ENCODE results near the gene SURF2.
"Not testable (repeated sequence)": the region's sequence is repeated elsewhere in the genome, so short reads cannot be mapped to it uniquely, and the experiment has no call there.

SURF2 gene

DNA sequence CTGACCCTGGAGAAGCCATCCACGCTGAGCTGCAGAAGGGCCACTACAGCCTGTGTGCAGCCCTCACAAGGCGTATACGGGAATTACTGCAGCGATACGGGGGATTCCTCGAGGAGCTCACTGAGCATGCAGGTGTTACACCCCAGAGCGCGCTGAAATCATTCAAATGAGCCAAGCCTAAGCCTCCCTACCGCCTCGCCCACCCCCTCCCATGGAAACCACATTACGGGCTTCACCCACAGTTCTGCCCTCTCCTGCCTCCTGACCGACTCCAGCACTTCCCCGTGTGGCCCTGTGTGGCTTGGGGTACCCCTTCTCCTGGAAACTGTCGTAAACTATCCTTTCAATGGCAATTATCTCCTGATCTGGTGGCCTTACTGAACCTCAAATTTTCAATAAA, 33.6 kb upstream of the SURF2 start:
- TF ChIP-seq, protein P1, sequence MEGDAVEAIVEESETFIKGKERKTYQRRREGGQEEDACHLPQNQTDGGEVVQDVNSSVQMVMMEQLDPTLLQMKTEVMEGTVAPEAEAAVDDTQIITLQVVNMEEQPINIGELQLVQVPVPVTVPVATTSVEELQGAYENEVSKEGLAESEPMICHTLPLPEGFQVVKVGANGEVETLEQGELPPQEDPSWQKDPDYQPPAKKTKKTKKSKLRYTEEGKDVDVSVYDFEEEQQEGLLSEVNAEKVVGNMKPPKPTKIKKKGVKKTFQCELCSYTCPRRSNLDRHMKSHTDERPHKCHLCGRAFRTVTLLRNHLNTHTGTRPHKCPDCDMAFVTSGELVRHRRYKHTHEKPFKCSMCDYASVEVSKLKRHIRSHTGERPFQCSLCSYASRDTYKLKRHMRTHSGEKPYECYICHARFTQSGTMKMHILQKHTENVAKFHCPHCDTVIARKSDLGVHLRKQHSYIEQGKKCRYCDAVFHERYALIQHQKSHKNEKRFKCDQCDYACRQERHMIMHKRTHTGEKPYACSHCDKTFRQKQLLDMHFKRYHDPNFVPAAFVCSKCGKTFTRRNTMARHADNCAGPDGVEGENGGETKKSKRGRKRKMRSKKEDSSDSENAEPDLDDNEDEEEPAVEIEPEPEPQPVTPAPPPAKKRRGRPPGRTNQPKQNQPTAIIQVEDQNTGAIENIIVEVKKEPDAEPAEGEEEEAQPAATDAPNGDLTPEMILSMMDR (IDR thresholded peaks at IDR 0.05; ENCODE audit: low read depth, low read length) = no peak
- no peak for DNase-seq (ENCODE audit: low read depth in 2 of 2)
- H3K4me3 ChIP-seq (replicated peaks in 1 of 2; ENCODE audit: low read depth in 2 of 2, low read length in 2 of 2) = no peak overlapping the region

DNA sequence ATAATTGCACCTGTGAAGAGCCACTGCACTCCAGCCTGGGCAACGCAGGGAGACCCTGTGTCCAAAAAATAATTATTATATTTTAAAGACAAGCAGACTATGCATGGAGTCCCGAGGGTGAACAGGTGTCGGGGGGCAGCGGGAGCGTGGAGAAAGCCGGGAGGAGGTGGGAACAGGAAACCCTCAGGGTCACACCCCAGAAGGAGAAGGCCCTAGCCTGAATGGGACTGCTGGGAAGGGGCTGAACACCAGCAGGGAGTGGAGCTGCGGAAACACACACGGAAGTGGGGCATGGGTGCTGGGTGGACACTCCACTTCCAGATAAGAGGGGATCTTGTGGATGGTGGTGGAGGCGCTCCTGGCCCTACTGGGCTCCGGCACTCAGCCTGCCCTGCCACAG, 33.1 kb upstream of the SURF2 start:
- H3K4me3 ChIP-seq (replicated peaks in 1 of 2; ENCODE audit: low read depth in 2 of 2, low read length in 2 of 2) = no peak overlapping the region
- DNase-seq (ENCODE audit: low read depth in 2 of 2) = no peak
- TF ChIP-seq, protein P1 (IDR thresholded peaks at IDR 0.05; ENCODE audit: low read depth, low read length) = no peak

DNA sequence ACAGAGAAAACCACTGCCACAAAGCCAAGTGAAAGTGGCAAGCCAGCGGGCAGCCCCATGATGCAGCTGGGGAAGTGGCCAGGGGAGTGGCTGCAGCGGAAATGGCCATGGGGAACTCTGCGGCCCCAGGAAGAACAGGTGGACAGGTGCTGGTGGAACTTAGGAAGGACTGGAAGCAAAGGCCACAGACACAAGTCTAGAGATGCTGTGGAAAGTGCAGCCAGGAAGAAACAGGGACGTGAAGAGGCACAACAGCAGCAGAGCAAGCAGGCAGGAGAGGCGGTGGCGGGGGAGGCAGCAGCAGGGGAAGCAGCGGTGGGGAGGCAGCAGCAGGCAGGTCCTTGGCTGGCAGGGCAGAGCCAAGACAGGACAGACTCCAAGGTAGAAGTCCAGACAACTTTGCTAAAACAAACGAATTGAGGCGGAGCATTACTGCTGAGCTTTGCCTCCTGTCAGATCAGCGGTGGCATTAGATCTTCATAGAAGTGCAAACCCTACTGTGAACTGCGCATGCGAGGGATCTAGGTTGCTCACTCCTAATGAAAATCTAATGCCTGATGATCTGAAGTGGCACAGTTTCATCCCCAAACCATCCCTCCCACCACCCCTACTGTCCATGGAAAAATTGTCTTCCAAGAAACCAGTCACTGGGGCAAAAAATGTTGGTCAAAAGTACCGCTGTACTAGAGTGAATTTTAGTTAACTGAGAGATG, 32.2 kb upstream of the SURF2 start:
- TF ChIP-seq, protein P1 (IDR thresholded peaks at IDR 0.05; ENCODE audit: low read depth, low read length) = no peak
- H3K4me3 ChIP-seq (replicated peaks in 1 of 2; ENCODE audit: low read depth in 2 of 2, low read length in 2 of 2) = no peak overlapping the region
- no peak for DNase-seq (ENCODE audit: low read depth in 2 of 2)

DNA sequence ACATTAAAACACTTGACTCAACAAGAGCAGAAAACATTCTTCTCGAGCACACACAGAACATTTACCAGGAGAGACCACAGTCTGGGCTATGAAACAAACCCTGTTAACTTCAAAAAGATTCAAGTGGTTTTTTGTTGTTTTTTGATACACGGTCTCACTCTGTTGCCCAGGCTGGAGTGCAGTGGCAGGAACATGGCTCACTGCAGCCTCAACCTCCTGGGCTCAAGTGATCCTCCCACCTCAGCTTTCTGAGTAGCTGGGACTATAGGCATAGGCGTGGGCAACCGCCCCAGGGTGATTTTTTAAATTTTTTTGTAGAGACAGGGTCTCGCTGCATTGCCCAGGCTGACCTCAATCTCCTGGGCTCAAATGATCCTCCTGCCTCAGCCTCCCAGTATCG, 29.3 kb upstream of the SURF2 start:
- not testable (repeated sequence) for H3K4me3 ChIP-seq (replicated peaks in 1 of 2; ENCODE audit: low read depth in 2 of 2, low read length in 2 of 2); DNase-seq (ENCODE audit: low read depth in 2 of 2)

DNA sequence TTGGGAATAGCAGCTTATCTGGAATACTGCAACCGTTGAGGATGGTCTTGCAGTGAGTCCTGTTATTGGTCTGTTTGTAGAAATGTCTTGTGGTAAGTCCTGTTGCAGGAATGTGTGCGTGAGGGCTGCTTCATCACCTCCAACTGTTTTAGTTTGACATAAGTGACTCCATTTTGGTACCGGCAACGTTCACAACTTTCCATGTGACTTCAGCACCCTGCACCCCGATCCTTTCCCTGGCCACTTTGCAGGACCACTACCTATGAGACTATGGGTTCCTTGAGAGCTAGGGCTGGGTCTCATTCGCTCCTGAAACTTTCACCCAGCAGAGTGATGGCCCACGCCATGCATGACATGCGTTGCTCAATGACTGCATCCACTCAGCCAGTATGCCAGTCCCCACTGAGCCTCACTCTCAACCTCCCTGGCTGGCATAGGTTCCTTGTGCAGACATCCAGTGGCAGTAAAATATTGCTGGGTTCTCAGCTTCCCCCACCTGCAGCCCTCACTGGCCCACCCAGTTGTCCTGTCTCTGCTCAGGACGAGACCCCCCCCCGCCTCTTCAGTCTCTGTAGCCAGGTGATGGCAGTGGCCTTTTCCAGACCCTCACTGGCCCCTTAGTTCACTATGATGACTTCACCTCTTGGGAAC, 28.4 kb upstream of the SURF2 start:
- DNase-seq (ENCODE audit: low read depth in 2 of 2) = no peak
- TF ChIP-seq, protein P1 (IDR thresholded peaks at IDR 0.05; ENCODE audit: low read depth, low read length) = no peak
- no peak overlapping the region for H3K4me3 ChIP-seq (replicated peaks in 1 of 2; ENCODE audit: low read depth in 2 of 2, low read length in 2 of 2)

DNA sequence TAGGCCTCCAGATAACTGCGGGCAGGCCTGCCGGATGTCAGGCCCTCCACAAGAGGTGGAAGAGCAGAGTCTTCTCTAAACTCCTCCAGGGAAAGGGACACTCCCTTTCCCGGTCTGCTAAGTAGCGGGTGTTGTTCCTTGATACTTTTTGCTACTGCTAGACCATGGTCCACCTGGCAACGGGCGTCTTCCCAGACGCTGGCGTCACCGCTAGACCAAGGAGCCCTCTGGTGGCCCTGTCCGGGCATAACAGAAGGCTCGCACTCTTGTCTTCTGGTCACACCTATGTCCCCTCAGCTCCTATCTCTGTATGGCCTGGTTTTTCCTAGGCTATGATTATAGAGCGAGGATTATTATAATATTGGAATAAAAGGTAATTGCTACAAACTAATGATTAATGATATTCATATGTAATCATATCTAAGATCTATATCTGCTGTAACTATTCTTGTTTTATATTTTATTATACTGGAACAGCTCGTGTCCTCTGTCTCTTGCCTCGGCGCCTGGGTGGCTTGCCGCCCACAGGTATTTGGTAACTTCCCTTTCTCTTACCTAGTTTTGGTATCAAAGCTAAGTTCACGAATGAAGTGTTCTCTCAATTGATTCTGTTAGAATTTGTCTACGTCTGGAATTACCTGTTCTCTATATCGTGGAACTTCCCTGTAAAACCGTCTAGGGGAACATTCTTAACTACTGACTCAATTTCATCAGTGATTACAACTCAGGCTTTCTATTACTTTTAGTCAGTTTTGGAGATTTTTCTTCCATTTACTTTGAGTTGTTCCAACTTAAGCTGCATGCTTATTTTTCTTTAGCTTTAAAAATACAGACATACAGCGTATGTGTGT, 26.8 kb upstream of the SURF2 start:
- TF ChIP-seq, protein P1 (IDR thresholded peaks at IDR 0.05; ENCODE audit: low read depth, low read length) = peak; percentile 60
- not testable (repeated sequence) for H3K4me3 ChIP-seq (replicated peaks in 1 of 2; ENCODE audit: low read depth in 2 of 2, low read length in 2 of 2)
- DNase-seq (ENCODE audit: low read depth in 2 of 2) = peak in 1 of 2 donors; percentile 37

DNA sequence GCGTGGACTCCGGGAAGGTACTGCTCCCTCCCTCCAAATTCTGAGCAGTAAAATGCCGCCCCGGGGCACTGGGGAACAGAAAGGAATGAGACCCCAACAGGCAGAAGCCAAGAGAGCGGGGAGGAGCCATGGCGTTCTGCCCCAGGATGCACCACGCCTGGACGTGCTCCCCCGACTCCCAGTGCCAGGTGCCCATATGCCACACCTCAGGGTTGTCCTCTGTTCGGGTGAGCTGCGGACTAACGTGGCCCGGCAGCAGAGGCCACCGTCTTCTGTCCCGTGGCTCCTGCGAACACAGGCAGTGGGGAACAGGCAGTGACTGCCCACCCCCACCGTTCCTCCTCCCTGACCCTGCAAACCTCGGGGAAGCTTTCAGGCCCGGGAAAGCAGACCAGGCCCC, 25.1 kb upstream of the SURF2 start:
- H3K4me3 ChIP-seq (replicated peaks in 1 of 2; ENCODE audit: low read depth in 2 of 2, low read length in 2 of 2) = no peak overlapping the region

More for the DNA sequence above, 25.1 kb upstream of the SURF2 start:
- TF ChIP-seq, protein P1 (IDR thresholded peaks at IDR 0.05; ENCODE audit: low read depth, low read length) = no peak
- DNase-seq (ENCODE audit: low read depth in 2 of 2) = no peak

Measured in cardiac fibroblast (primary cell).